HG02970 (cell line): ENCODE data around the gene TGM4.

Experiments used
- ATAC-seq: cut with Tn5 transposase; IDR thresholded peaks from one replicate; pipeline ENCODE4 v1.9.1; 2021; ENCODE audit warnings: mild to moderate bottlenecking, moderate library complexity, moderate number of reproducible peaks; ENCODE audit not compliant: unreplicated experiment, low FRiP score

TGM4 gene

GRCh38 chr3:44877333-44877732 lies 2.9 kb downstream of the TGM4 start:
- ATAC-seq = no peak

- no peak for ATAC-seq
Observed at GRCh38 chr3:44880284-44880683, 5.9 kb downstream of the TGM4 start.

- ATAC-seq = no peak
Observed at GRCh38 chr3:44883213-44883955, 9.0 kb downstream of the TGM4 start.

GRCh38 chr3:44883999-44884431 lies 9.6 kb downstream of the TGM4 start:
- ATAC-seq = no peak

- no peak for ATAC-seq
Observed at GRCh38 chr3:44885618-44886017, 11.2 kb downstream of the TGM4 start.

GRCh38 chr3:44886561-44886960 lies 12.2 kb downstream of the TGM4 start:
- no peak for ATAC-seq

GRCh38 chr3:44887101-44887500 lies 12.7 kb downstream of the TGM4 start:
- ATAC-seq = no peak

GRCh38 chr3:44890258-44890657 lies 15.8 kb downstream of the TGM4 start:
- ATAC-seq = no peak

- ATAC-seq = no peak
Observed at GRCh38 chr3:44890852-44891251, 16.4 kb downstream of the TGM4 start.

GRCh38 chr3:44892689-44893088 lies 18.3 kb downstream of the TGM4 start:
- no peak for ATAC-seq

- no peak for ATAC-seq
Observed at GRCh38 chr3:44893097-44893496, 18.7 kb downstream of the TGM4 start.

GRCh38 chr3:44894485-44894884 lies 20.1 kb downstream of the TGM4 start:
- ATAC-seq = no peak

GRCh38 chr3:44896440-44896839 lies 22.0 kb downstream of the TGM4 start:
- ATAC-seq = no peak

- no peak for ATAC-seq
Observed at GRCh38 chr3:44899683-44900367, 25.4 kb downstream of the TGM4 start.

- ATAC-seq = no peak
Observed at GRCh38 chr3:44902628-44903027, 28.2 kb downstream of the TGM4 start.

- no peak for ATAC-seq
Observed at GRCh38 chr3:44903314-44903713, 28.9 kb downstream of the TGM4 start.

- ATAC-seq = no peak
Observed at GRCh38 chr3:44903751-44904150, 29.3 kb downstream of the TGM4 start.

GRCh38 chr3:44905446-44906157 lies 31.2 kb downstream of the TGM4 start:
- no peak for ATAC-seq

GRCh38 chr3:44906997-44907396 lies 32.6 kb downstream of the TGM4 start:
- no peak for ATAC-seq

- no peak for ATAC-seq
Observed at GRCh38 chr3:44907612-44908011, 33.2 kb downstream of the TGM4 start.

GRCh38 chr3:44909063-44909462 lies 34.7 kb downstream of the TGM4 start:
- no peak for ATAC-seq
